GM20431 (cell line): ENCODE measurements around the gene NADSYN1.
"Not testable (repeated sequence)": the region's sequence is repeated elsewhere in the genome, so short reads cannot be mapped to it uniquely, and the experiment has no call there.

Experiments
- in situ Hi-C: fragments of 300-500 bp; cut with MseI, MboI; formaldehyde crosslinking; loops from one replicate; pipeline ENCODE4 v1.15.0; 2020; ENCODE audit warnings: low sequenced_read_pairs; ENCODE audit not compliant: unreplicated experiment

NADSYN1 gene

DNA sequence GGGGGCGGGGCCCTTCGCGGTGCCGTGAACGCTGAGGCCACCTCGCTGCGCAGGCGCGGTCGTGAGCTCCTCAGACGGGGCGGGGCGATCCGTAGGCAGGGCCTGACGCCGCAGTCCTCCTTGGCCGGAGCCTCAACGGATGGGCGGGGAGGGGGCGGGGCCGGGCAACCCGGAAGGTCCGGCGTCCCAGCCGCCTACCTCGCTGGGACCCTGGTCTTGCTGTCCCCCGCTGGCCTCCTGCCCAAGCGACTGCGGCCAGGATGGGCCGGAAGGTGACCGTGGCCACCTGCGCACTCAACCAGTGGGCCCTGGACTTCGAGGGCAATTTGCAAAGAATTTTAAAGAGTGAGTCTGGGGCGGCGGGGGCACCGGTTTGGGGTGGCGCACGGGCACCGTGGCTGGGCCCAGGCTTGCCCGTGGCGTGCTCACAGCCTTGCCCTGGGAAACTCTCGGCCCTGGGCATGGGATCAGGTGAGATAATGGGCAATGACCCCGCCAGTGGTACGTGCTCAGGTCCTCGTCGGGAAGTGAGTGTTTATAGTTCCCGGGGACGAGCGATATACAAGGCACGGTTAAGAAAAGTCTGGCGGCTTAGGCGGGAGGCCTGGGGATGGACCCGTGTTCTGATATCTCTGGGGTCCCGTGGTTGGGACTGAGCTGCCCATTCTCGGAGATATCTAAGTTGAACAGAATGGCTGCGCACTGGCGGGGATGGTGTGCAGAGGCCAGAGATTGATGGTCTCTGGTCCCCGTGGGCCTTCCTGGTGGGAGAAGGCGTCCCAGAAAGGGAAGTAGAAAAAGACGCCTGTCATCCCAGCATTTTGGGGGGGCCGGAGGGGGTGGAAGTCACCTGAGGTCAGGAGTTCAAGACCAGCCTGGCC lies at the start of gene NADSYN1:
NADSYN1 (plus strand) TSS at position 167 of the 881 bp plus-strand sequence; CDS start at position 261, 94 bp downstream.
- in situ Hi-C loops, result no loop called here

- in situ Hi-C loops, result no loop called here
These were observed 48.8 kb upstream of the NADSYN1 start for GRCh38 chr11:71404209-71404608.

GRCh38 chr11:71406681-71407080 lies 46.3 kb upstream of the NADSYN1 start:
- in situ Hi-C loops, result no loop called here

- in situ Hi-C loops, result no loop called here
These were observed 45.6 kb upstream of the NADSYN1 start for GRCh38 chr11:71407356-71407755.

DNA sequence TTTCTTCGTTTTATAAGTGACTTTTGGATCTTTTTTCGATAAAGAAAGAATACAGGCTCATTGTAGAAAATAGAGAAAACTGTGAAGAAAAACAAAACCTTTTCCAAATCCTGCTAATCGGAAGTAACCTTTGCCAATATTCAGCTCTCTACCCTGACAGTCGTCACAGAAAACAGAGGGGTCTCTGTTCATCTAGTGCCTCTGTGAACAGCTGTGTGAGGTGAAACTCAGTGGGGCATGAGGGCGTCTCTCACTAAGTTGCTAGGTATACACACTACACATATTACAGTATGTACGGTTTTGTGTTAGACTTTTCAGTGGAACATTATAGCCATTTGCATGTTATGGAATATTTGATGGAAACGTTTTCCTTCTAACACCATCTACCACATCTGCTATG lies 44.2 kb upstream of the NADSYN1 start:
- in situ Hi-C loops, result no loop called here

DNA sequence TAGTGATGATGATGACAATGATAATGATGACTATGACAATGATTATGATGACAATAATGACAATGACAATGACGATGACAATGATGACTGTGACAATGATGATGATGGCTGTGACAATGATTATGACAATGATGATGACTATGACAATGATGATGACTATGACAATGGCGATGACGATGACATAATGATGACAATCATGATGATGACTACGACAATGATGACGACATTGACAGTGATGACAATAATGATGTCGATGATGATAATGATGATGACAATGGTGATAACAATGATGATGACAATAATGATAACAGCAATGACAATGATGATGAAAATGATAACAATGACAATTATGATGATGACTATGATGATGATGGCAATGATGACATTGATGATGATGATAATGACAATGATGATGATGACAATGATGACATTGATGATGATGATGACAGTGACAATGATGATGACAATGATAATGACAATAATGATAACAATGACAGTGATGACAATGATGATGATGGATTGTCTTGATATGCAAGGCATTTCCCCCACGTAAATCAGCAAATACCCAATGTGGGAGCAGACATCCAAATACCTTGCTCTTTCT lies 42.5 kb upstream of the NADSYN1 start:
- in situ Hi-C loops, result no loop called here

GRCh38 chr11:71414645-71415044 lies 38.4 kb upstream of the NADSYN1 start:
- in situ Hi-C loops, result no loop called here

- in situ Hi-C loops, result no loop called here
These were observed 34.4 kb upstream of the NADSYN1 start for GRCh38 chr11:71418643-71419042.

DNA sequence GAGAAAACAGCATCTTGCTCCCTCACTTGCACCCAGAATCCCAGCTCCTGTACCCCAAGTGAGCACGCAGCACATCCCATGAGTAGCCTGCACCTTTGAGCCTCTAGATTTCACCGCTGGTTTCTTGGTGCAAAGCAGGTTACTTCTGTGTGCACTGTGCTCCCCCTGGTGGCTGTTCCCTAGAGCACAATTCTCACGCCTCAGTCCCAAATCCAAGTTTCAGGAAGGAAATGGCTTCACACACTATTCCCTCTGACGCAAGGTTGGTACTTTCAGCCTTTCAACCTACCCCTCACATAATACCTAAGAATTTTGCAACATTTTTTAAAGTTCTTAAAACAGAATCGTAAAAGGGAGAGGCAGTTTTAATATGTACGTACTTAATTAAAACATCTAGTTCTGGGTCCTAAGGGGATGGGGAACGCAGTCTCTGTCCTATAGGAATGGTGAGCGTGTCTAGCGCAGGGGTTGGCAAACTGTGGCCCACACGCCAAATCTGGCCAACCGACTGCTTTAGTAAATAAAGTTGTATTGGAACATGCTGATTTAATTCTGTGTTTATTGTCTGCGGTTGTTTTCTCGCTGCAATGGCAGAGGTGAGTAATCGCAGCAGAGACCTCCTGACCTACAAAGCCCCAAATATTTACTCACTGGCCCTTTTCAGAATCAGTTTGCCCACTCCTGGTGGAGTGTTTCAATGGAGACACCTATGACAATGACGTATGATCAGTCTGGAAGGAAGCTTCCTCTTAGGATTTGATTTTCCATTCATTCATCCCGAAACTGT lies 32.4 kb upstream of the NADSYN1 start:
- in situ Hi-C loops, result no loop called here

DNA sequence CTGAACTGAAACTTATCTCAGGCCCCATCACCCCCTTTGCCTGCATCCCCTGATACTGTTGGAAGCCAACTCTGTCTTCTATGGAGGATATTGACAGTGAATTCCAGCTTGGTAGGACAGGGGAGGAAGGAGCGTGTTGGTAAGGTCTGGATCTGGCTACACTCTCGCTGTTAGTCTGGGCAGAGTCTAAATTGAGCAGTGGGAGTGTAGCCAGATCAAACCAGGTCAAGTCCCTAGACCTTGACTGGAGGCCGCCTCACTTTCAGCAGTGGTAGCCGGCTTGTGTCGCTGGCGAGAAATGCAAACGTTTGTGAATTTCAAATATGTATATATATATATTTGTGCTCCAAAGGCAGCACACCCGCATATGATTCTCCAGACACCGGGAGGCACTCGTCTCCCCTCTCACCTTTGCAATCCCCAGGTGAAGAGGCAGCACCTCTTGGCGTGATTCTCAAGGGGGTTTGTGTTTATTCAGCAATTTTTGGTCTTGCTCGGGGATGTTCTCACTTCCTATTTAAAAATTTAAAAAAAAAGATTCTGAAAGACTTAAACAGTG lies 31.5 kb upstream of the NADSYN1 start:
- in situ Hi-C loops, result no loop called here

DNA sequence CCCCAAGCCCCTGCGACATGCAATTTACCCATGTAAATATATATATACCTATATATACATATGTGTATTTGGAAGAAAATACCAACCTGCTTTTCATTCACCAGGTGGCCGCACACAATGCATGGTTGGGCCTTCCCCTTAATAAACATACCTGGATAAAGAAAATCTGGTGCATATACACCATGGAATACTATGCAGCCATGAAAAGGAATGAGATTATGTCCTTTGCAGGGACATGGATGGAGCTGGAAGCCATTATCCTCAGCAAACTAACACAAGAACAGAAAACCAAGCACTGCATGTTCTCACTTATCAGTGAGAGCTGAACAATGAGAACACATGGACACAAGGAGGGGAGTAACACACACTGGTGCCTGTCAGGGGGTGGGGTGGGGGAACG lies 30.7 kb upstream of the NADSYN1 start:
- in situ Hi-C loops, result not testable (repeated sequence)

DNA sequence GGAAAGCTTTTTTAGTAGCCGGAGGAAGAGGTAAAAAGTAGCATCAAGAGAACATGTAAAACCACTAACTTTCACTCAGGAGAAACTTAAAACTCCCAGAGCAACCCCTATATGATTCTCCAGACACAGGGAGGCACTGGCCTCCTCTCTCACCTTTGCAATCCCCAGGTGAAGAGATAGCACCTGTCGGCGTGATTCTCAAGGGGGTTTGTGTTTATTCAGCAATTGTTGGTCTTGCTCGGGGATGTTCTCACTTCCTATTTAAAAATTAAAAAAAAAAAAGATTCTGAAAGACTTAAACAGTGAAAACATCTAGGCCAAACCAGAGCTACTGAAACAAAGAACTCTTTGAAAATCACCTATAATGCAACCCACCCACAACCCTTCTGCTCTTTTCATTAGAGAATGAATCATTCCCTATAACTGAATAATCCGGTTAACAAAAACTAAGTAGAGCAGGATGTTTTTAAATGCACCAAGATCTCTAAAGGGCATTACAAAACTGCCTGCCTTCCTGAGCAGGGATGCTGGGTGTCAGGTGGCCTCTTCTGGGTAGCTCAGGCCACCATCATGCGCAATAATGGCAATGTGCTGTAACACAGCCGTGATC lies 29.7 kb upstream of the NADSYN1 start:
- in situ Hi-C loops, result no loop called here

- in situ Hi-C loops, result no loop called here
These were observed 27.6 kb upstream of the NADSYN1 start for GRCh38 chr11:71425409-71425808.

DNA sequence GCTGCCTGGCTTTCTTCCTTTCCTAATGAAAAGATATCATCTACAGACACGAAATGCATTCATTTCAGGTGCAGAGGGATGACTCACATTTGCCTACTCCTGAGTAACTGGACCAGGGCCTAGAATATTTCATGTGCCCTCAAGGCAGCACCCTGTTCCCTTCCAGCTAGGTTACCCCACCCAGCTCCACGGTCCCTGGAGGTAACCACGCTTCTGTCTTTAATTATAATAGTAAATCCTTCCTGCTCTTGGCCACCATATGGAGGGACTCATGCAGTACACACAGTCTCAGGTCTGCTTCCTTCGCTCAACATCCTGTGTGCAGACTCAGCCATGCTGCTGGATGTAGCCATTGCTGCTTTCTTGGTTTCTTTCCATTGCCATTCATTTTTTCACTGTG lies 27.1 kb upstream of the NADSYN1 start:
- in situ Hi-C loops, result no loop called here

DNA sequence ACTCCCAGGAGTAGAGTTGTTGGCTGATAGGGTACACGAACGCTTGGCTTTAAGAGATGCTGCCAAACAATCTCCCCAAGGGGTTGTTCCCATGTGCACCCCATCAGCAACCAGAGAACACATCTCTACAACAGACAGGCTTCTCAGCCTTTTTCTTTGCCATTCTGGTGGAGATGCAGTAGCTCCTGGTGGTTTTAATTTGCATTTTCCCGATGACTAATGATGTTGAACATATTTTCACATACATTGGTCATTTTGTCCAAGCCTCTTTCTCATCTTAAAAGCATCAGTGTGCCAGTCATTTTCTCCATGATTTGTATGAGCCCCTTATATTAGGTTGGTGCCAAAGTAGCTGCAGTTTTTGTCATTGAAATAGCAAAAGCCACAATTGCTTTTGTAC lies 26.6 kb upstream of the NADSYN1 start:
- in situ Hi-C loops, result no loop called here

- in situ Hi-C loops, result no loop called here
These were observed 24.1 kb upstream of the NADSYN1 start for GRCh38 chr11:71428861-71429435.

- in situ Hi-C loops, result no loop called here
These were observed 23.3 kb upstream of the NADSYN1 start for GRCh38 chr11:71429701-71430100.

DNA sequence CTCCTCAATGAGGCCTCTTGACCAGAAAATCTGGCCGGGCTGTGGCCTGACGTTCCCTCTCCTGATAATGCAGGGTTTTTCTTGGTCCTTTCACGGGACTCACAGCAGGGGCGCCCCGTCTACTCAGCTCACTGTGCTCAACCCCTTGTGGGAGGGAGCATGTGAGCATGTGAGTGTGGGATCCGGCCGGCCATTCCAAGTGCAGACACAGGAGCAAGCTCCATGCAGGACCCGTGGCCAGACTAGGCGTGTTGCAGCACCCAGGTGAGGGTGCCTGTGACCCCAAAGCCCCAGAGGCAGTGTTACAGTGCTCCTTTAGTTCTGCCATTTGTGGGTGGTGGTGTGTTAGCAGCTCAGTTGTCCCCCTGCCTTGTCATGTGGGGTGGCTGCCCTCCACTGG lies 22.8 kb upstream of the NADSYN1 start:
- in situ Hi-C loops, result no loop called here

DNA sequence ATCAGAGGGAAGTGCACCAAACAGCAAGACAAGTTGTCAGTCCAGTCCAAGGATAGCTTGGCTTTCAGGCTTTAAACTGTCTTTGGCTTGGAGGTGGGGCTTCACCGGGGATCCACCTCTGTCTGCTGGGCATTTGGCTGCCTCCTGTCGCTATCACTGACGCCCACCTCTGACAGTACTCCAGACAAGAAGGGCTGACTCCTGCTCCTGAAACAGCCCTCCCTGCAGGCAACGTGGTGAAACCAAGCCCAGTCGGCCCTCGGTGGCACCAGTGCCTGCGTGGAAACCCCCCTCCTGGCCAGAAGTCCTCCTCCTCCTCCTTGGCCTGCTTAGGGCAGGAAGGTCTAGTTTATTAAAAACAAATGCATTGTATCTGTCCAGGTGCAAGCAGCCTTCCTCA lies 21.7 kb upstream of the NADSYN1 start:
- in situ Hi-C loops, result no loop called here
